Lower leg skin (tissue), 3 donors: ENCODE data around the gene SFTPA2.
"Not testable (repeated sequence)": the region's sequence is repeated elsewhere in the genome, so short reads cannot be mapped to it uniquely, and the experiment has no call there.

Source experiments
- POLR2A ChIP-seq, 2 donors: fragments of 450-650 bp; IDR thresholded peaks; one replicate each; pipeline ENCODE4 v1.6.1; 2016 to 2017; ENCODE audit warnings: antibody characterized with exemption in 2 of 2, mild to moderate bottlenecking in 1 of 2, moderate library complexity in 1 of 2
- TF ChIP-seq, protein P1 (sequence below), 3 donors: fragments of 450-650 bp; IDR thresholded peaks; one replicate each; pipeline ENCODE4 v1.5.1; 2016; ENCODE audit warnings: antibody characterized with exemption in 3 of 3, mild to moderate bottlenecking in 3 of 3, moderate library complexity in 2 of 3

- TF ChIP-seq, protein P1, sequence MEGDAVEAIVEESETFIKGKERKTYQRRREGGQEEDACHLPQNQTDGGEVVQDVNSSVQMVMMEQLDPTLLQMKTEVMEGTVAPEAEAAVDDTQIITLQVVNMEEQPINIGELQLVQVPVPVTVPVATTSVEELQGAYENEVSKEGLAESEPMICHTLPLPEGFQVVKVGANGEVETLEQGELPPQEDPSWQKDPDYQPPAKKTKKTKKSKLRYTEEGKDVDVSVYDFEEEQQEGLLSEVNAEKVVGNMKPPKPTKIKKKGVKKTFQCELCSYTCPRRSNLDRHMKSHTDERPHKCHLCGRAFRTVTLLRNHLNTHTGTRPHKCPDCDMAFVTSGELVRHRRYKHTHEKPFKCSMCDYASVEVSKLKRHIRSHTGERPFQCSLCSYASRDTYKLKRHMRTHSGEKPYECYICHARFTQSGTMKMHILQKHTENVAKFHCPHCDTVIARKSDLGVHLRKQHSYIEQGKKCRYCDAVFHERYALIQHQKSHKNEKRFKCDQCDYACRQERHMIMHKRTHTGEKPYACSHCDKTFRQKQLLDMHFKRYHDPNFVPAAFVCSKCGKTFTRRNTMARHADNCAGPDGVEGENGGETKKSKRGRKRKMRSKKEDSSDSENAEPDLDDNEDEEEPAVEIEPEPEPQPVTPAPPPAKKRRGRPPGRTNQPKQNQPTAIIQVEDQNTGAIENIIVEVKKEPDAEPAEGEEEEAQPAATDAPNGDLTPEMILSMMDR (IDR thresholded peaks at IDR 0.05) = not testable (repeated sequence)
- TF ChIP-seq POLR2A (IDR thresholded peaks at IDR 0.05) = not testable (repeated sequence)
Measured at GRCh38 chr10:79533903-79534175, 26.4 kb downstream of the SFTPA2 start.
